Neutrophil (primary cell): ENCODE data around the gene HEATR5B.
A peak's percentile ranks its signal among the peaks of the same experiment; 100 is the strongest.

Experiments
- H3K27ac ChIP-seq: fragments of 200-600 bp; sonication (generic); 2 replicates; pipeline ENCODE4 v1.5.1; 2016; ENCODE audit warnings: mild to moderate bottlenecking, moderate library complexity
- H3K27me3 ChIP-seq: fragments of 200-600 bp; sonication (generic); 2 replicates; pipeline ENCODE4 v1.6.0; 2016; ENCODE audit warnings: mild to moderate bottlenecking
- H3K36me3 ChIP-seq: fragments of 200-600 bp; sonication (generic); 2 replicates; pipeline ENCODE4 v1.5.1; 2017
- H3K4me1 ChIP-seq, 2 experiments: fragments of 200-600 bp in 1 of 2; sonication (generic) in 1 of 2; 1 replicate in 1 of 2; 2 replicates in 1 of 2; pipeline versions ENCODE4 v1.5.1 to v1.6.1; 2013 to 2016; ENCODE audit warnings: low read depth in 1 of 2, low read length in 1 of 2, mild to moderate bottlenecking in 1 of 2, moderate library complexity in 1 of 2; ENCODE audit not compliant: control insufficient read depth in 1 of 2, insufficient read depth in 1 of 2
- H3K4me3 ChIP-seq, 2 experiments: fragments of 200-600 bp in 1 of 2; sonication (generic) in 1 of 2; 1 replicate in 1 of 2; 2 replicates in 1 of 2; pipeline ENCODE4 v1.5.1; 2013 to 2016; ENCODE audit warnings: low read depth in 1 of 2, low read length in 1 of 2, mild to moderate bottlenecking in 1 of 2, moderate library complexity in 1 of 2
- H3K9me3 ChIP-seq: fragments of 200-600 bp; sonication (generic); 2 replicates; pipeline ENCODE4 v1.5.1; 2016
- CTCF ChIP-seq: fragments of 200-600 bp; sonication (generic); IDR thresholded peaks from 2 replicates; pipeline ENCODE4 v1.5.1; 2016; ENCODE audit warnings: antibody characterized with exemption

Gene HEATR5B

GRCh38 chr2:37020887-37021796 lies 63.0 kb downstream of the HEATR5B start:
- no peaks in the 10 kb centered on the region for H3K27me3 ChIP-seq
- H3K36me3 ChIP-seq = peaks cover 82% of the 10 kb centered on the region
- no peak overlapping the region for H3K27ac ChIP-seq
- no peaks in the 10 kb centered on the region for H3K9me3 ChIP-seq
- H3K4me1 ChIP-seq = peaks cover 0 to 5% of the 10 kb centered on the region in 2 experiments
- H3K4me3 ChIP-seq = no peak overlapping the region
- TF ChIP-seq CTCF = no peak

GRCh38 chr2:37020212-37020886 lies 63.8 kb downstream of the HEATR5B start:
- TF ChIP-seq CTCF = no peak
- Histone ChIP-seq H3K36me3 (peaks cover 77% of the 10 kb centered on the region), H3K9me3 (no peaks in the 10 kb centered on the region), H3K4me1 (peaks cover 0 to 5% of the 10 kb centered on the region in 2 experiments), H3K27me3 (no peaks in the 10 kb centered on the region), H3K27ac (no peak overlapping the region), H3K4me3 (no peak overlapping the region)

- H3K4me1 ChIP-seq = peaks cover 21 to 30% of the 10 kb centered on the region in 2 experiments
- no peaks in the 10 kb centered on the region for H3K27me3 ChIP-seq
- H3K4me3 ChIP-seq = peak overlapping the region; percentile 3 to 62
- no peak for TF ChIP-seq CTCF
- no peaks in the 10 kb centered on the region for H3K9me3 ChIP-seq
- H3K36me3 ChIP-seq = peaks cover 31% of the 10 kb centered on the region
- peak overlapping the region; percentile 88 for H3K27ac ChIP-seq
Observed at GRCh38 chr2:37013315-37013641, 70.9 kb downstream of the HEATR5B start.

GRCh38 chr2:37011130-37011529 lies 73.0 kb downstream of the HEATR5B start:
- Histone ChIP-seq H3K9me3 (no peaks in the 10 kb centered on the region), H3K36me3 (peaks cover 28% of the 10 kb centered on the region), H3K27me3 (no peaks in the 10 kb centered on the region), H3K4me3 (no peak overlapping the region), H3K4me1 (peaks cover 21 to 30% of the 10 kb centered on the region in 2 experiments), H3K27ac (peak overlapping the region; percentile 88)
- no peak for TF ChIP-seq CTCF

GRCh38 chr2:37005118-37005868 lies 78.9 kb downstream of the HEATR5B start:
- peaks cover 80% of the 10 kb centered on the region for H3K36me3 ChIP-seq

More at GRCh38 chr2:37005118-37005868, 78.9 kb downstream of the HEATR5B start:
- TF ChIP-seq CTCF = no peak
- Histone ChIP-seq H3K9me3 (no peaks in the 10 kb centered on the region), H3K4me3 (no peak overlapping the region), H3K27me3 (no peaks in the 10 kb centered on the region), H3K27ac (no peak overlapping the region), H3K4me1 (no peaks in the 10 kb centered on the region)
